ENCODE results near the gene MAP3K7CL.
"Not testable (repeated sequence)": the region's sequence is repeated elsewhere in the genome, so short reads cannot be mapped to it uniquely, and the experiment has no call there.

Gene MAP3K7CL

GRCh38 chr21:29163341-29164115 is 33.1 kb downstream of the MAP3K7CL start:
- POLR2A ChIA-PET, result no interaction called here
- TF ChIP-seq CTCF (IDR thresholded peaks at IDR 0.05; ENCODE audit: control extremely low read depth, extremely low read depth, low read depth, missing control alignments), result no peak
- CTCF ChIA-PET, result interaction anchor here (0.8 to 3.2 kb wide), 21 partner anchors 10 to 686 kb away, joined by 3 to 12 read pairs (median 4); no protein-coding TSS in a partner anchor

GRCh38 chr21:29164323-29164942 is 34.0 kb downstream of the MAP3K7CL start:
- peak; percentile 27 for TF ChIP-seq CTCF (IDR thresholded peaks at IDR 0.05; ENCODE audit: control extremely low read depth, extremely low read depth, low read depth, missing control alignments)
- peak; percentile 30 for DNase-seq (ENCODE audit: extremely low spot score)
- ChIA-PET POLR2A (no interaction called here), CTCF (interaction anchor here (0.8 to 3.2 kb wide), 22 partner anchors 9 to 685 kb away, joined by 3 to 12 read pairs (median 4); no protein-coding TSS in a partner anchor)

More at GRCh38 chr21:29163341-29164115, 33.1 kb downstream of the MAP3K7CL start:
- DNase-seq (ENCODE audit: extremely low spot score), result no peak

- CTCF ChIA-PET, result interaction anchor here (3.2 kb wide), 1 partner anchor 205 kb away, joined by 9 read pairs; no protein-coding TSS in a partner anchor
- no peak for DNase-seq (ENCODE audit: extremely low spot score)
- POLR2A ChIA-PET, result no interaction called here
- TF ChIP-seq CTCF (IDR thresholded peaks at IDR 0.05; ENCODE audit: control extremely low read depth, extremely low read depth, low read depth, missing control alignments), result no peak
Measured at GRCh38 chr21:29166323-29166722, 35.9 kb downstream of the MAP3K7CL start.

GRCh38 chr21:29166853-29167252 is 36.4 kb downstream of the MAP3K7CL start:
- ChIA-PET POLR2A (no interaction called here), CTCF (no interaction called here)
- no peak for TF ChIP-seq CTCF (IDR thresholded peaks at IDR 0.05; ENCODE audit: control extremely low read depth, extremely low read depth, low read depth, missing control alignments)
- DNase-seq (ENCODE audit: extremely low spot score), result no peak

GRCh38 chr21:29167481-29167880 is 37.0 kb downstream of the MAP3K7CL start:
- CTCF ChIA-PET; DNase-seq (ENCODE audit: extremely low spot score); POLR2A ChIA-PET: not testable (repeated sequence)

- TF ChIP-seq CTCF (IDR thresholded peaks at IDR 0.05; ENCODE audit: control extremely low read depth, extremely low read depth, low read depth, missing control alignments), result no peak
- no peak for DNase-seq (ENCODE audit: extremely low spot score)
- ChIA-PET CTCF (no interaction called here), POLR2A (no interaction called here)
Measured at GRCh38 chr21:29168891-29169315, 38.5 kb downstream of the MAP3K7CL start.

- no peak for DNase-seq (ENCODE audit: extremely low spot score)
- ChIA-PET CTCF (no interaction called here), POLR2A (no interaction called here)
- no peak for TF ChIP-seq CTCF (IDR thresholded peaks at IDR 0.05; ENCODE audit: control extremely low read depth, extremely low read depth, low read depth, missing control alignments)
Measured at GRCh38 chr21:29170944-29171343, 40.5 kb downstream of the MAP3K7CL start.

All from GM10248 (cell line).